ENCODE measurements around the gene E2F4.

- TF ChIP-seq POLR2A (IDR thresholded peaks at IDR 0.05): no peak
- no peak for TF ChIP-seq POLR2AphosphoS5 (IDR thresholded peaks at IDR 0.05; ENCODE audit: insufficient read depth in 1 of 2, low read depth in 1 of 2)
- TF ChIP-seq CTCF (IDR thresholded peaks at IDR 0.05): no peak
Observed at GRCh38 chr16:67173323-67173722, 18.6 kb upstream of the E2F4 start.
